ENCODE results near the gene METTL25. TPM values are rescaled to one million over a fixed set of nuclear protein-coding genes. Genes with fewer than 3 reads are reported as not detected.

Gene METTL25
- total RNA-seq, 1 donor from 2014 or later = 15.1 TPM

DNA sequence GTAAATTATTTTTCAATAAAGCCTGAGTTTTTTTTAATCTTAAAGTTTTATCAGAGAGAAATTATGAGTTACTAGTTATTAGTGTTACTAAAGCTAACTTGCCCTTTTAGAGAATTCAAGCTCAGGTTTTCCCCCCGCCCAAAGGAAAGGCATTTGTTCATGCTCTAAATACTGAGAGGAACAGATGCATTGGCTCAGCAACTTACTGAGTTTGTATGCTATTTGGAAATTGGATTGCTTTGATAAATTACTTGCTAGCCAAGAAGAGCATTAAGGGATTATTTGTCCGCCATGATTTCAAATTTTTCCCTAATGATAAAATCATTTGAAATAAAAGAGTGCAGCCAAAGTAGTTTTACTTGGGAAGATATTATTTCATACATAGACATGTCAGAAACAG lies 149.4 kb downstream of the METTL25 start:
- intact Hi-C loops (cut with DNase I) = no loop called here
- no peak overlapping the region for H3K4me3 ChIP-seq
- no peaks in the 10 kb centered on the region for H3K27me3 ChIP-seq
- no peaks in the 10 kb centered on the region for H3K4me1 ChIP-seq
- no peak for ATAC-seq
- H3K9me3 ChIP-seq = no peaks in the 10 kb centered on the region
- H3K36me3 ChIP-seq = no peaks in the 10 kb centered on the region
- no peak overlapping the region for H3K27ac ChIP-seq
- TF ChIP-seq CTCF (IDR thresholded peaks at IDR 0.05) = no peak
- no peak for DNase-seq

DNA sequence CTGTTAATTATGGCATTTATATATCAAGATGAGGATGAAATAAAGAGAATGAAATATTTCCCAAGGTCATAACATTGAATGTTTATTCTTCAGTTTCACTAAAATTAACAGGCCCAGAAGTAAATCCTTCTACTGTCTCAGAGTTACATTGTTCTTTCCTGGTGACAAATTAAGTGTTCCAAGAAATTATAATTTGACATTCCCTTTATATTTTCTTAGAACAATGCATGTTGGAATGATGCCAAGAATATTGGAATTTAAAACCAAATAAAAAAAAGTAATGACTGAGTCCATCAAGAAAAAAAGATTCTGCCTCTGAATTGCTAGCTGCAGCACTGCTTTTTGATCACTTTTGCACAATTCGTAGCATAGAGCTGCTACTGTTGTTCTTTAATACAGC lies 152.1 kb downstream of the METTL25 start:
- no peaks in the 10 kb centered on the region for H3K36me3 ChIP-seq
- ATAC-seq = no peak
- no peak overlapping the region for H3K4me3 ChIP-seq
- no peak overlapping the region for H3K27ac ChIP-seq
- no peak for TF ChIP-seq CTCF (IDR thresholded peaks at IDR 0.05)
- no peaks in the 10 kb centered on the region for H3K4me1 ChIP-seq
- H3K9me3 ChIP-seq = no peaks in the 10 kb centered on the region
- no peak for DNase-seq
- intact Hi-C loops (cut with DNase I) = no loop called here
- no peaks in the 10 kb centered on the region for H3K27me3 ChIP-seq

DNA sequence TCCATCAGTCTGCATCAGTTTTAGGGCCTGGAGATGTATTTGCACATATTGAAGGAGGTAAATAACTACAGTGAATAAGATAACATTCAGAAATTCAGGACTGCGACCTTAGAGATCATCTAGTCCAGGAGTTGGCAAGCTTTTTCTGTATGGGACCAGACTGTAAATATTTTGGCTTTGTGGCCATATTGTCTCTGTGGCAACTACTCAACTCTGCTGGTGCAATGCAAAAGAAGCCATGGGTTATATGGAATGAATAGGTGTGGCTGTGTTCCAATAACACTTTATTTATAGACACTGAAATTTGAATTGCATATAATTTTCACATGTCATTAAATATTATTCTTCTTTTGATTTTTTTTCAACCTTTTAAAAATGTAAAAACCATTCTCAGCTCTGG lies 156.6 kb downstream of the METTL25 start:
- TF ChIP-seq CTCF (IDR thresholded peaks at IDR 0.05) = no peak
- ATAC-seq (no peak), DNase-seq (no peak)
- H3K9me3 ChIP-seq = no peaks in the 10 kb centered on the region
- H3K4me3 ChIP-seq = no peak overlapping the region
- no peaks in the 10 kb centered on the region for H3K4me1 ChIP-seq
- intact Hi-C loops (cut with DNase I) = no loop called here
- no peak overlapping the region for H3K27ac ChIP-seq
- no peaks in the 10 kb centered on the region for H3K27me3 ChIP-seq
- no peaks in the 10 kb centered on the region for H3K36me3 ChIP-seq

- DNase-seq = no peak
- no peak for ATAC-seq
- no peaks in the 10 kb centered on the region for H3K4me1 ChIP-seq
These were observed 157.3 kb downstream of the METTL25 start for GRCh38 chr12:82515652-82516051.

GRCh38 chr12:82517027-82517426 lies 158.7 kb downstream of the METTL25 start:
- no peaks in the 10 kb centered on the region for H3K9me3 ChIP-seq
- DNase-seq (no peak), ATAC-seq (no peak)
- no peak overlapping the region for H3K4me3 ChIP-seq
- no peak overlapping the region for H3K27ac ChIP-seq
- H3K36me3 ChIP-seq = no peaks in the 10 kb centered on the region
- TF ChIP-seq CTCF (IDR thresholded peaks at IDR 0.05) = peak; percentile 24
- no peaks in the 10 kb centered on the region for H3K4me1 ChIP-seq
- no peaks in the 10 kb centered on the region for H3K27me3 ChIP-seq
- intact Hi-C loops (cut with DNase I) = no loop called here

More at GRCh38 chr12:82515652-82516051, 157.3 kb downstream of the METTL25 start:
- intact Hi-C loops (cut with DNase I) = no loop called here
- Histone ChIP-seq H3K4me3 (no peak overlapping the region), H3K36me3 (no peaks in the 10 kb centered on the region), H3K9me3 (no peaks in the 10 kb centered on the region), H3K27me3 (no peaks in the 10 kb centered on the region), H3K27ac (no peak overlapping the region)
- TF ChIP-seq CTCF (IDR thresholded peaks at IDR 0.05) = no peak

DNA sequence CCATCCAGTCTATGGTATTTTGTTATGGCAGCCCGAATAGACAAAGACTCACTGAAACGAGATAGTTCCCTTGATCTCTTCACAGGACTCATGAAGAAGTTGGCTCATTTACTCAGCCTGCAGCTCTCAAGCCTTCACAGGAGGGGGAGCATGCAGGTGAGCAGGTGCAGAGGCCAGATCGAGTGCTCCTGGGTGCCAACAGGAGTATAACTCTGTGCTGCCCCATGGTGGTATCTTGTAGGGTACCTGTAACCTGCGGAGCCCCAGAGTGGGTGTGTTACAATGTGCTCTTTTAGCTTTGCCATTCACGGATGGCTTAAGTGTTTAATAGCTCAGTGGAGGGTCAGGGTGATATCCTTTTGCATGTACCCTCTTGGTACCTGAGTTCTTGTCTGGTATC lies 159.5 kb downstream of the METTL25 start:
- ATAC-seq = no peak
- intact Hi-C loops (cut with DNase I) = no loop called here
- no peak for TF ChIP-seq CTCF (IDR thresholded peaks at IDR 0.05)

More for the DNA sequence above, 159.5 kb downstream of the METTL25 start:
- Histone ChIP-seq H3K9me3 (no peaks in the 10 kb centered on the region), H3K27me3 (no peaks in the 10 kb centered on the region), H3K36me3 (no peaks in the 10 kb centered on the region), H3K4me1 (no peaks in the 10 kb centered on the region), H3K27ac (no peak overlapping the region), H3K4me3 (no peak overlapping the region)
- no peak for DNase-seq
